ENCODE results near the gene PPM1H.

Gene PPM1H

GRCh38 chr12:62621101-62621638, 313.8 kb downstream of the PPM1H start:
- Histone ChIP-seq H3K27ac (replicated peaks; ENCODE audit: low read length) (no peak overlapping the region), H3K23ac (ENCODE audit: low read depth, low read length, poor library complexity) (no peak overlapping the region), H3K18ac (ENCODE audit: low read length) (no peak overlapping the region), H3K27me3 (ENCODE audit: control insufficient read depth in 3 of 3, insufficient read depth in 3 of 3, low read depth in 1 of 3, low read length in 3 of 3) (no peaks in the 10 kb centered on the region), H2BK5ac (ENCODE audit: low read length) (no peak overlapping the region), H2AFZ (ENCODE audit: low read length) (no peak overlapping the region), H2BK12ac (ENCODE audit: low read length) (no peak overlapping the region), H3K9me3 (replicated peaks in 1 of 2; ENCODE audit: control insufficient read depth in 2 of 2, insufficient read depth in 1 of 2, low read depth in 1 of 2, low read length in 2 of 2) (no peaks in the 10 kb centered on the region), H3K4me1 (ENCODE audit: control insufficient read depth in 2 of 2, insufficient read depth in 1 of 2, low read depth in 1 of 2, low read length in 2 of 2) (peaks cover 4 to 9% of the 10 kb centered on the region in 2 donors), H3K36me3 (replicated peaks in 1 of 2; ENCODE audit: control insufficient read depth in 2 of 2, insufficient read depth in 2 of 2, low read length in 2 of 2) (peaks cover 2 to 10% of the 10 kb centered on the region in 2 donors), H2AK5ac (ENCODE audit: low read depth, low read length) (no peak overlapping the region), H4K91ac (ENCODE audit: low read depth, low read length, poor library complexity) (no peak overlapping the region), H3K4me3 (ENCODE audit: low read length in 2 of 2) (no peak overlapping the region), H3K79me1 (ENCODE audit: low read depth, low read length) (no peaks in the 10 kb centered on the region), H2BK15ac (ENCODE audit: low read length) (no peak overlapping the region), H3K4me2 (ENCODE audit: insufficient read depth, low read length, poor library complexity, severe bottlenecking) (no peak overlapping the region), H3K9ac (ENCODE audit: low read depth, low read length, poor library complexity) (no peak overlapping the region), H3K14ac (ENCODE audit: low read length) (no peak overlapping the region), H2BK120ac (ENCODE audit: low read depth, low read length) (no peak overlapping the region), H3K4ac (ENCODE audit: low read length) (no peak overlapping the region), H4K8ac (ENCODE audit: low read depth, low read length) (no peak overlapping the region)
- no peak for DNase-seq (ENCODE audit: low spot score)
- no CpG with 5 or more reads among the region's 8 CpGs for WGBS, 2 donors (ENCODE audit: extremely low coverage in 2 of 2, insufficient read length in 2 of 2, insufficient replicate concordance in 1 of 2)

- no peak overlapping the region for H3K18ac ChIP-seq (ENCODE audit: low read length)
- H3K79me1 ChIP-seq (ENCODE audit: low read depth, low read length), result no peaks in the 10 kb centered on the region
- WGBS, 2 donors (ENCODE audit: extremely low coverage in 2 of 2, insufficient read length in 2 of 2, insufficient replicate concordance in 1 of 2), result no CpG with 5 or more reads among the region's 2 CpGs
- H3K14ac ChIP-seq (ENCODE audit: low read length), result no peak overlapping the region
- H3K9ac ChIP-seq (ENCODE audit: low read depth, low read length, poor library complexity), result no peak overlapping the region
- H2BK12ac ChIP-seq (ENCODE audit: low read length), result no peak overlapping the region
- H2BK5ac ChIP-seq (ENCODE audit: low read length), result no peak overlapping the region
- no peak overlapping the region for H3K27ac ChIP-seq (replicated peaks; ENCODE audit: low read length)
- H3K4me1 ChIP-seq (ENCODE audit: control insufficient read depth in 2 of 2, insufficient read depth in 1 of 2, low read depth in 1 of 2, low read length in 2 of 2), result peaks cover 4 to 6% of the 10 kb centered on the region in 2 donors
- H2AFZ ChIP-seq (ENCODE audit: low read length), result no peak overlapping the region
- no peak overlapping the region for H2AK5ac ChIP-seq (ENCODE audit: low read depth, low read length)
- H3K36me3 ChIP-seq (replicated peaks in 1 of 2; ENCODE audit: control insufficient read depth in 2 of 2, insufficient read depth in 2 of 2, low read length in 2 of 2), result peaks cover 5 to 19% of the 10 kb centered on the region in 2 donors
- H3K4me3 ChIP-seq (ENCODE audit: low read length in 2 of 2), result no peak overlapping the region
- H4K8ac ChIP-seq (ENCODE audit: low read depth, low read length), result no peak overlapping the region
- no peak overlapping the region for H4K91ac ChIP-seq (ENCODE audit: low read depth, low read length, poor library complexity)
- no peaks in the 10 kb centered on the region for H3K27me3 ChIP-seq (ENCODE audit: control insufficient read depth in 3 of 3, insufficient read depth in 3 of 3, low read depth in 1 of 3, low read length in 3 of 3)
- H3K23ac ChIP-seq (ENCODE audit: low read depth, low read length, poor library complexity), result no peak overlapping the region
- no peak overlapping the region for H3K4me2 ChIP-seq (ENCODE audit: insufficient read depth, low read length, poor library complexity, severe bottlenecking)
- H3K4ac ChIP-seq (ENCODE audit: low read length), result no peak overlapping the region
- no peak overlapping the region for H2BK15ac ChIP-seq (ENCODE audit: low read length)
- H3K9me3 ChIP-seq (replicated peaks in 1 of 2; ENCODE audit: control insufficient read depth in 2 of 2, insufficient read depth in 1 of 2, low read depth in 1 of 2, low read length in 2 of 2), result no peaks in the 10 kb centered on the region
- no peak overlapping the region for H2BK120ac ChIP-seq (ENCODE audit: low read depth, low read length)
- no peak for DNase-seq (ENCODE audit: low spot score)
These were observed 316.0 kb downstream of the PPM1H start for GRCh38 chr12:62618930-62619329.

- no peak overlapping the region for H4K8ac ChIP-seq (ENCODE audit: low read depth, low read length)
- no peak overlapping the region for H4K91ac ChIP-seq (ENCODE audit: low read depth, low read length, poor library complexity)
- no peak overlapping the region for H3K18ac ChIP-seq (ENCODE audit: low read length)
- peaks cover 4 to 6% of the 10 kb centered on the region in 2 donors for H3K4me1 ChIP-seq (ENCODE audit: control insufficient read depth in 2 of 2, insufficient read depth in 1 of 2, low read depth in 1 of 2, low read length in 2 of 2)
- DNase-seq (ENCODE audit: low spot score), result no peak
- no peak overlapping the region for H2BK12ac ChIP-seq (ENCODE audit: low read length)
- H3K9me3 ChIP-seq (replicated peaks in 1 of 2; ENCODE audit: control insufficient read depth in 2 of 2, insufficient read depth in 1 of 2, low read depth in 1 of 2, low read length in 2 of 2), result no peaks in the 10 kb centered on the region
- H2AFZ ChIP-seq (ENCODE audit: low read length), result no peak overlapping the region
- H3K79me1 ChIP-seq (ENCODE audit: low read depth, low read length), result no peaks in the 10 kb centered on the region
- H3K9ac ChIP-seq (ENCODE audit: low read depth, low read length, poor library complexity), result no peak overlapping the region
- no peak overlapping the region for H3K4ac ChIP-seq (ENCODE audit: low read length)
- no peak overlapping the region for H2BK15ac ChIP-seq (ENCODE audit: low read length)
- H3K27me3 ChIP-seq (ENCODE audit: control insufficient read depth in 3 of 3, insufficient read depth in 3 of 3, low read depth in 1 of 3, low read length in 3 of 3), result no peaks in the 10 kb centered on the region
- H2AK5ac ChIP-seq (ENCODE audit: low read depth, low read length), result no peak overlapping the region
- no peak overlapping the region for H3K4me3 ChIP-seq (ENCODE audit: low read length in 2 of 2)
- no peak overlapping the region for H2BK5ac ChIP-seq (ENCODE audit: low read length)
- no peak overlapping the region for H3K27ac ChIP-seq (replicated peaks; ENCODE audit: low read length)
- H2BK120ac ChIP-seq (ENCODE audit: low read depth, low read length), result no peak overlapping the region
- H3K4me2 ChIP-seq (ENCODE audit: insufficient read depth, low read length, poor library complexity, severe bottlenecking), result no peak overlapping the region
- H3K36me3 ChIP-seq (replicated peaks in 1 of 2; ENCODE audit: control insufficient read depth in 2 of 2, insufficient read depth in 2 of 2, low read length in 2 of 2), result peaks cover 5 to 23% of the 10 kb centered on the region in 2 donors
- H3K14ac ChIP-seq (ENCODE audit: low read length), result no peak overlapping the region
- no peak overlapping the region for H3K23ac ChIP-seq (ENCODE audit: low read depth, low read length, poor library complexity)
These were observed 316.6 kb downstream of the PPM1H start for GRCh38 chr12:62618319-62618718.

- Histone ChIP-seq H3K4me1 (ENCODE audit: control insufficient read depth in 2 of 2, insufficient read depth in 1 of 2, low read depth in 1 of 2, low read length in 2 of 2) (peaks cover 0 to 6% of the 10 kb centered on the region in 2 donors), H2BK5ac (ENCODE audit: low read length) (no peak overlapping the region), H3K9ac (ENCODE audit: low read depth, low read length, poor library complexity) (no peak overlapping the region), H3K14ac (ENCODE audit: low read length) (no peak overlapping the region), H3K27ac (replicated peaks; ENCODE audit: low read length) (no peak overlapping the region), H3K9me3 (replicated peaks in 1 of 2; ENCODE audit: control insufficient read depth in 2 of 2, insufficient read depth in 1 of 2, low read depth in 1 of 2, low read length in 2 of 2) (no peaks in the 10 kb centered on the region), H4K91ac (ENCODE audit: low read depth, low read length, poor library complexity) (no peak overlapping the region), H3K36me3 (replicated peaks in 1 of 2; ENCODE audit: control insufficient read depth in 2 of 2, insufficient read depth in 2 of 2, low read length in 2 of 2) (peaks cover 5 to 57% of the 10 kb centered on the region in 2 donors), H2BK15ac (ENCODE audit: low read length) (no peak overlapping the region), H3K18ac (ENCODE audit: low read length) (no peak overlapping the region), H3K23ac (ENCODE audit: low read depth, low read length, poor library complexity) (no peak overlapping the region), H2BK12ac (ENCODE audit: low read length) (no peak overlapping the region), H2AFZ (ENCODE audit: low read length) (no peak overlapping the region), H3K4ac (ENCODE audit: low read length) (no peak overlapping the region), H4K8ac (ENCODE audit: low read depth, low read length) (no peak overlapping the region), H3K4me2 (ENCODE audit: insufficient read depth, low read length, poor library complexity, severe bottlenecking) (no peak overlapping the region), H3K79me1 (ENCODE audit: low read depth, low read length) (no peaks in the 10 kb centered on the region), H2BK120ac (ENCODE audit: low read depth, low read length) (no peak overlapping the region), H3K27me3 (ENCODE audit: control insufficient read depth in 3 of 3, insufficient read depth in 3 of 3, low read depth in 1 of 3, low read length in 3 of 3) (no peaks in the 10 kb centered on the region), H3K4me3 (ENCODE audit: low read length in 2 of 2) (no peak overlapping the region), H2AK5ac (ENCODE audit: low read depth, low read length) (no peak overlapping the region)
- no peak for DNase-seq (ENCODE audit: low spot score)
- no CpG with 5 or more reads among the region's 1 CpG for WGBS, 2 donors (ENCODE audit: extremely low coverage in 2 of 2, insufficient read length in 2 of 2, insufficient replicate concordance in 1 of 2)
These were observed 321.9 kb downstream of the PPM1H start for GRCh38 chr12:62613081-62613480.

Measured in neuronal stem cell (in vitro differentiated cells).